Measurements from ENCODE around the gene ZNF423. TPM values are rescaled to one million over a fixed set of nuclear protein-coding genes. Genes with fewer than 3 reads are reported as not detected.

Gene ZNF423
- polyA plus RNA-seq, 1 donor from 2014 or later: 4.5 TPM

GRCh38 chr16:49635009-49635350 lies 220.9 kb downstream of the ZNF423 start:
- H4K20me1 ChIP-seq (ENCODE audit: insufficient read depth): no peaks in the 10 kb centered on the region
- H2AFZ ChIP-seq (ENCODE audit: low read depth, low read length): no peak overlapping the region
- no peaks in the 10 kb centered on the region for H3K79me2 ChIP-seq (replicated peaks; ENCODE audit: insufficient read depth, low read length)
- H3K9me3 ChIP-seq (ENCODE audit: low read length): no peaks in the 10 kb centered on the region
- H3K27ac ChIP-seq (ENCODE audit: low read length): no peak overlapping the region
- H3F3A ChIP-seq (ENCODE audit: insufficient read depth, low read length, poor library complexity, severe bottlenecking): no peaks in the 10 kb centered on the region
- no peaks in the 10 kb centered on the region for H3K36me3 ChIP-seq (ENCODE audit: insufficient read depth, low read length)
- no peaks in the 10 kb centered on the region for H3K9me2 ChIP-seq (ENCODE audit: insufficient read depth, low read length)
- H3K4me3 ChIP-seq (ENCODE audit: low read length): no peak overlapping the region
- H3K9ac ChIP-seq (ENCODE audit: low read length): no peak overlapping the region
- TF ChIP-seq POLR2AphosphoS5 (IDR thresholded peaks at IDR 0.05): no peak
- no peak for TF ChIP-seq REST (IDR thresholded peaks at IDR 0.05; ENCODE audit: borderline replicate concordance)
- no peak for TF ChIP-seq TAF1 (IDR thresholded peaks at IDR 0.05; ENCODE audit: low read depth)
- no peak for TF ChIP-seq CTCF (IDR thresholded peaks at IDR 0.05; ENCODE audit: poor library complexity, severe bottlenecking)
- no peak for TF ChIP-seq SMC3 (conservative IDR thresholded peaks at IDR 0.05; ENCODE audit: poor library complexity)
- TF ChIP-seq MXI1 (conservative IDR thresholded peaks at IDR 0.05; ENCODE audit: poor library complexity, severe bottlenecking): no peak
- TF ChIP-seq RAD21 (conservative IDR thresholded peaks at IDR 0.05): no peak
- no peak for TF ChIP-seq EZH2 (IDR thresholded peaks at IDR 0.05; ENCODE audit: borderline replicate concordance, insufficient read depth, low read length, poor library complexity, severe bottlenecking)
- TF ChIP-seq EP300 (conservative IDR thresholded peaks at IDR 0.05; ENCODE audit: poor library complexity, severe bottlenecking): no peak
- H3K27me3 ChIP-seq (ENCODE audit: insufficient read depth, low read depth, low read length): no peaks in the 10 kb centered on the region
- H3K4me2 ChIP-seq (ENCODE audit: low read length): no peak overlapping the region

GRCh38 chr16:49634235-49635008 lies 221.5 kb downstream of the ZNF423 start:
- H3K79me2 ChIP-seq (replicated peaks; ENCODE audit: insufficient read depth, low read length): no peaks in the 10 kb centered on the region
- no peaks in the 10 kb centered on the region for H3K9me2 ChIP-seq (ENCODE audit: insufficient read depth, low read length)
- H3K4me3 ChIP-seq (ENCODE audit: low read length): no peak overlapping the region
- no peaks in the 10 kb centered on the region for H3K27me3 ChIP-seq (ENCODE audit: insufficient read depth, low read depth, low read length)
- no peaks in the 10 kb centered on the region for H3K36me3 ChIP-seq (ENCODE audit: insufficient read depth, low read length)
- H3K9ac ChIP-seq (ENCODE audit: low read length): no peak overlapping the region
- no peaks in the 10 kb centered on the region for H4K20me1 ChIP-seq (ENCODE audit: insufficient read depth)
- no peak overlapping the region for H2AFZ ChIP-seq (ENCODE audit: low read depth, low read length)
- TF ChIP-seq POLR2AphosphoS5 (IDR thresholded peaks at IDR 0.05): no peak
- TF ChIP-seq TAF1 (IDR thresholded peaks at IDR 0.05; ENCODE audit: low read depth): no peak
- TF ChIP-seq SMC3 (conservative IDR thresholded peaks at IDR 0.05; ENCODE audit: poor library complexity): no peak
- no peak for TF ChIP-seq RAD21 (conservative IDR thresholded peaks at IDR 0.05)
- TF ChIP-seq EZH2 (IDR thresholded peaks at IDR 0.05; ENCODE audit: borderline replicate concordance, insufficient read depth, low read length, poor library complexity, severe bottlenecking): no peak
- TF ChIP-seq MXI1 (conservative IDR thresholded peaks at IDR 0.05; ENCODE audit: poor library complexity, severe bottlenecking): no peak
- no peak for TF ChIP-seq REST (IDR thresholded peaks at IDR 0.05; ENCODE audit: borderline replicate concordance)
- no peak for TF ChIP-seq EP300 (conservative IDR thresholded peaks at IDR 0.05; ENCODE audit: poor library complexity, severe bottlenecking)
- no peak for TF ChIP-seq CTCF (IDR thresholded peaks at IDR 0.05; ENCODE audit: poor library complexity, severe bottlenecking)
- peaks cover 3% of the 10 kb centered on the region for H3K9me3 ChIP-seq (ENCODE audit: low read length)
- H3K4me2 ChIP-seq (ENCODE audit: low read length): no peak overlapping the region
- H3K27ac ChIP-seq (ENCODE audit: low read length): no peak overlapping the region
- no peaks in the 10 kb centered on the region for H3F3A ChIP-seq (ENCODE audit: insufficient read depth, low read length, poor library complexity, severe bottlenecking)
